ENCODE data around the gene STH.

The STH gene

DNA sequence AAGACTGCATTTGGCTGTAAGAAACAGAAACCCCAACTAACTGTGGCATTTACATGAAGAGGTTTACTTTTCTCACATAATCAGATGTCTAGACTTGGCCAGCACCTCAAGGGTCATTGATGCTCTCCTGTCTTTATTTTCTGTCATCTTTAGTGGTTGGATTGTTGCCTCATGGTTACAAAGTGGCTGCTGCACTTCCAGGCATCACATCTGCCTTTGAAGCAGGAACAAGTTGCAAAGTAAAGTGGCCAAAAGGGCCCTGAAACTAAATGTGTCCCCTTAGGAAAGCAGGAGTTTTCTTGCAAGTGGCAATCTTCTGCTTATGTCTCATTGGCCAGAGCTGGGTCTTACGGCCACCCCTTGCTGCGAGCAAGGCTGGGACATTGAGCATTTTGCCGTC, 26.5 kb upstream of the STH start:
- Histone ChIP-seq H3K4me2 (ENCODE audit: low read length) (no peak overlapping the region), H3K79me2 (ENCODE audit: insufficient read depth, low read length) (no peaks in the 10 kb centered on the region), H3K36me3 (ENCODE audit: insufficient read depth, low read length) (no peaks in the 10 kb centered on the region), H2AFZ (ENCODE audit: low read length) (no peak overlapping the region), H3K27me3 (ENCODE audit: insufficient read depth, low read length) (peaks cover 5% of the 10 kb centered on the region; the same call in 1 of the 2 replicates), H3K9me2 (ENCODE audit: low read depth, low read length) (no peaks in the 10 kb centered on the region), H3F3A (ENCODE audit: insufficient read depth, low read length) (no peaks in the 10 kb centered on the region), H3K9me3 (ENCODE audit: low read length) (no peaks in the 10 kb centered on the region), H3K4me1 (ENCODE audit: insufficient read depth, low read length, severe bottlenecking) (no peaks in the 10 kb centered on the region), H3K4me3 (ENCODE audit: low read depth, low read length, poor library complexity, severe bottlenecking) (no peak overlapping the region), H4K20me1 (ENCODE audit: insufficient read depth, low read length) (no peaks in the 10 kb centered on the region), H3K9ac (ENCODE audit: low read length) (no peak overlapping the region), H3K27ac (ENCODE audit: low read depth, low read length, poor library complexity, severe bottlenecking) (no peak overlapping the region)
- TF ChIP-seq, protein P1, sequence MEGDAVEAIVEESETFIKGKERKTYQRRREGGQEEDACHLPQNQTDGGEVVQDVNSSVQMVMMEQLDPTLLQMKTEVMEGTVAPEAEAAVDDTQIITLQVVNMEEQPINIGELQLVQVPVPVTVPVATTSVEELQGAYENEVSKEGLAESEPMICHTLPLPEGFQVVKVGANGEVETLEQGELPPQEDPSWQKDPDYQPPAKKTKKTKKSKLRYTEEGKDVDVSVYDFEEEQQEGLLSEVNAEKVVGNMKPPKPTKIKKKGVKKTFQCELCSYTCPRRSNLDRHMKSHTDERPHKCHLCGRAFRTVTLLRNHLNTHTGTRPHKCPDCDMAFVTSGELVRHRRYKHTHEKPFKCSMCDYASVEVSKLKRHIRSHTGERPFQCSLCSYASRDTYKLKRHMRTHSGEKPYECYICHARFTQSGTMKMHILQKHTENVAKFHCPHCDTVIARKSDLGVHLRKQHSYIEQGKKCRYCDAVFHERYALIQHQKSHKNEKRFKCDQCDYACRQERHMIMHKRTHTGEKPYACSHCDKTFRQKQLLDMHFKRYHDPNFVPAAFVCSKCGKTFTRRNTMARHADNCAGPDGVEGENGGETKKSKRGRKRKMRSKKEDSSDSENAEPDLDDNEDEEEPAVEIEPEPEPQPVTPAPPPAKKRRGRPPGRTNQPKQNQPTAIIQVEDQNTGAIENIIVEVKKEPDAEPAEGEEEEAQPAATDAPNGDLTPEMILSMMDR (IDR thresholded peaks at IDR 0.05; ENCODE audit: low read length) = no peak
- TF ChIP-seq EZH2 (IDR thresholded peaks at IDR 0.05; ENCODE audit: borderline replicate concordance, low read length) = no peak

DNA sequence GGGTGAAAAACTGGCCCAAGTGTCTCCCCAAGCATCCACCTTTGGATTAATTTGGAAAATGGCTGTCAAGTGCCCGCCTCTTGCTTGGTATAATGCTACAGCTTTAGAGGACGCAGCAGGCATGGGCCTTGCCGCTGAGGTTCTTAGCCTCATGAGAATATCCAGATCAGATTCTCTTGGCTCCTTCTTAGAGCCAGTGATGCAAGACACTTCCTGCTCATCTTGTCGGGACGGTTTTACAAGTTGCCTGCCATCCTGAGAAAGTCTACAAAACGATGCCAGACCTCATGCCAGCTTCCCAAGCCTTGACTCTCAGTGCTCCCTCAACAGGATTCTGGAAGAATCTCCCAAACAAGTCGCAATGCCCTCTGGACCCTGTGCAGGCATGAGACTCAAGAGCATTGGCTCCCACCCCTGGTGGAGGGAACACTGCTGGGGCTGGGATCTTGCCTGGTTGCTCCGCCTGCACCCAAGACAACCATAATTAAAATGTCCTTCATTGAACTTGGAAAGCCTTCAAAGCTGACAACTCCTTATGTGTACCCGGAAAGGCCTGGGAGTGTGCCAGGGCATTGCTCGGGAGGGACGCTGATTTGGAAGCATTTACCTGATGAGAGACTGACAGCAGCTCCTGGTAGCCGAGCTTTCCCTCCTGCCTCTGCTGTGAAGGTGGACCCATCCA, 25.8 kb upstream of the STH start:
- H3K9ac ChIP-seq (ENCODE audit: low read length) = no peak overlapping the region
- TF ChIP-seq, protein P1 (IDR thresholded peaks at IDR 0.05; ENCODE audit: low read length) = no peak
- H3K4me2 ChIP-seq (ENCODE audit: low read length) = no peak overlapping the region
- no peaks in the 10 kb centered on the region for H3K4me1 ChIP-seq (ENCODE audit: insufficient read depth, low read length, severe bottlenecking)
- no peaks in the 10 kb centered on the region for H3F3A ChIP-seq (ENCODE audit: insufficient read depth, low read length)
- H3K36me3 ChIP-seq (ENCODE audit: insufficient read depth, low read length) = no peaks in the 10 kb centered on the region
- H3K27ac ChIP-seq (ENCODE audit: low read depth, low read length, poor library complexity, severe bottlenecking) = no peak overlapping the region
- peaks cover 4% of the 10 kb centered on the region; the same call in 1 of the 2 replicates for H3K27me3 ChIP-seq (ENCODE audit: insufficient read depth, low read length)
- H3K79me2 ChIP-seq (ENCODE audit: insufficient read depth, low read length) = no peaks in the 10 kb centered on the region
- H4K20me1 ChIP-seq (ENCODE audit: insufficient read depth, low read length) = no peaks in the 10 kb centered on the region
- no peak overlapping the region for H2AFZ ChIP-seq (ENCODE audit: low read length)
- no peaks in the 10 kb centered on the region for H3K9me3 ChIP-seq (ENCODE audit: low read length)
- H3K9me2 ChIP-seq (ENCODE audit: low read depth, low read length) = no peaks in the 10 kb centered on the region
- no peak overlapping the region for H3K4me3 ChIP-seq (ENCODE audit: low read depth, low read length, poor library complexity, severe bottlenecking)

DNA sequence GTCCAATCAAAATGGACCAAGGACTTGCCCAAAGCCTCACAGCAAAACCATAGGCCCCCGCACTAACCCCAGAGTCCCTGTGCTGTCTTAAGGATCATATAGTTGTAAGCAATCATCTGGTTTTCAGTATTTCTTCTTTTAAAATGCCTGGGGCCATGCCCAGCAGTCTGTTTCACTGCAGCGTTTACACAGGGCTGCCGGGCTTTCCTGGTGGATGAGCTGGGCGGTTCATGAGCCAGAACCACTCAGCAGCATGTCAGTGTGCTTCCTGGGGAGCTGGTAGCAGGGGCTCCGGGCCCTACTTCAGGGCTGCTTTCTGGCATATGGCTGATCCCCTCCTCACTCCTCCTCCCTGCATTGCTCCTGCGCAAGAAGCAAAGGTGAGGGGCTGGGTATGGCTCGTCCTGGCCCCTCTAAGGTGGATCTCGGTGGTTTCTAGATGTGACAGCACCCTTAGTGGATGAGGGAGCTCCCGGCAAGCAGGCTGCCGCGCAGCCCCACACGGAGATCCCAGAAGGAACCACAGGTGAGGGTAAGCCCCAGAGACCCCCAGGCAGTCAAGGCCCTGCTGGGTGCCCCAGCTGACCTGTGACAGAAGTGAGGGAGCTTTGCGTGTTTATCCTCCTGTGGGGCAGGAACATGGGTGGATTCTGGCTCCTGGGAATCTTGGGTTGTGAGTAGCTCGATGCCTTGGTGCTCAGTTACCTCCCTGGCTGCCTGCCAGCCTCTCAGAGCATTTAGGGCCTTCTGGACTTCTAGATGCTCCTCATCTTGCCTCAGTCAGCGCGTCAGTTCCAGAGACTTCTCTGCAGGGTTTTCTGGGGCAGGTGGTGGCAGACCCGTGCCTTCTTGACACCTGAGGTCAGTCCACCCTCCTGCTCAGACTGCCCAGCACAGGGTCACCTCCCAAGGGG, 24.8 kb upstream of the STH start:
- H3K27ac ChIP-seq (ENCODE audit: low read depth, low read length, poor library complexity, severe bottlenecking) = no peak overlapping the region
- H3K27me3 ChIP-seq (ENCODE audit: insufficient read depth, low read length) = no peaks in the 10 kb centered on the region
- no peak overlapping the region for H2AFZ ChIP-seq (ENCODE audit: low read length)
- no peaks in the 10 kb centered on the region for H3F3A ChIP-seq (ENCODE audit: insufficient read depth, low read length)
- no peaks in the 10 kb centered on the region for H3K79me2 ChIP-seq (ENCODE audit: insufficient read depth, low read length)
- H3K9me3 ChIP-seq (ENCODE audit: low read length) = no peaks in the 10 kb centered on the region
- no peaks in the 10 kb centered on the region for H4K20me1 ChIP-seq (ENCODE audit: insufficient read depth, low read length)
- H3K4me2 ChIP-seq (ENCODE audit: low read length) = no peak overlapping the region
- no peak overlapping the region for H3K4me3 ChIP-seq (ENCODE audit: low read depth, low read length, poor library complexity, severe bottlenecking)
- H3K9me2 ChIP-seq (ENCODE audit: low read depth, low read length) = no peaks in the 10 kb centered on the region
- H3K4me1 ChIP-seq (ENCODE audit: insufficient read depth, low read length, severe bottlenecking) = no peaks in the 10 kb centered on the region
- H3K36me3 ChIP-seq (ENCODE audit: insufficient read depth, low read length) = no peaks in the 10 kb centered on the region
- no peak overlapping the region for H3K9ac ChIP-seq (ENCODE audit: low read length)
- TF ChIP-seq, protein P1 (IDR thresholded peaks at IDR 0.05; ENCODE audit: low read length) = no peak
- TF ChIP-seq EZH2 (IDR thresholded peaks at IDR 0.05; ENCODE audit: borderline replicate concordance, low read length) = no peak

All from OCI-LY1 (cell line).